ENCODE results near the gene ADCY10. TPM values are rescaled to one million over a fixed set of nuclear protein-coding genes. Genes with fewer than 3 reads are reported as not detected.

ADCY10 gene
- total and polyA plus RNA-seq, 2 donors (not counting 3 experiments of a cell fraction or from before 2014, with no cell fraction given): not detected

DNA sequence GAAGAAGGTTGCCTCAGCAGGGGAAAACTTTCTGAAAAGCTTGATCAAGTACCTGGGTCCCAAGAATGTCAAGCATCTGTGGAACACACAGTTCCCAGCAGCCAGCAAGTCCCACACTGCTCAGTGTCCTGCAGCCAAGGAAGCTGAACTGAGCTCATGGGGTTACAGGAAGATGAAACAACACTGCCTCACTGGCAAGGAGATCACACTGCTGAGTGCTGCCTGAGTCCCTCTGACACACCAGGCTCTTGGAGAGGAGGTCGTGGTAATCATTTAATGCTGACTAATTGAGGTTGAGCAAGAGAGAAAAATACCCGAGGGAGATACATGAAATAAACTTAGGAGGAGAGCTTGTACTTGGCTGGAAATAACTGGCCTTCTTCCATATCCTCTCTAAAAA lies 116.9 kb downstream of the ADCY10 start:
- no peaks in the 10 kb centered on the region for H3K36me3 ChIP-seq (ENCODE audit: control insufficient read depth in 2 of 2, extremely low read depth in 1 of 2, insufficient read depth in 2 of 2, low read length in 2 of 2)
- H3K9ac ChIP-seq (replicated peaks; ENCODE audit: extremely low read depth, insufficient read depth, low read length): no peak overlapping the region
- dilution Hi-C loops (cut with MboI; ENCODE audit: extremely low pct_ligation_motif_present, low sequenced_read_pairs) (no loop called here), intact Hi-C loops (cut with micrococcal nuclease) (no loop called here)
- no peak overlapping the region for H3K27ac ChIP-seq (ENCODE audit: insufficient read depth, low read depth, low read length)
- no peak overlapping the region for H2AFZ ChIP-seq (ENCODE audit: low read depth, low read length)
- no peak overlapping the region for H3K4me2 ChIP-seq (ENCODE audit: insufficient read depth, low read length)
- ChIA-PET POLR2A (interaction anchor here (0.7 kb wide), 2 partner anchors 21 to 35 kb away, joined by 6 to 8 read pairs; no protein-coding TSS in a partner anchor), CTCF (interaction anchor here (0.8 to 2.9 kb wide), 9 partner anchors 11 to 285 kb away, joined by 3 to 17 read pairs (median 5); partner anchors contain the start of gene MPZL1)
- no peak for TF ChIP-seq POLR2A (IDR thresholded peaks at IDR 0.05; ENCODE audit: low read depth, low read length)
- no peak for TF ChIP-seq FOS (IDR thresholded peaks at IDR 0.05; ENCODE audit: borderline replicate concordance, insufficient read depth, low read length)
- TF ChIP-seq, protein P1, sequence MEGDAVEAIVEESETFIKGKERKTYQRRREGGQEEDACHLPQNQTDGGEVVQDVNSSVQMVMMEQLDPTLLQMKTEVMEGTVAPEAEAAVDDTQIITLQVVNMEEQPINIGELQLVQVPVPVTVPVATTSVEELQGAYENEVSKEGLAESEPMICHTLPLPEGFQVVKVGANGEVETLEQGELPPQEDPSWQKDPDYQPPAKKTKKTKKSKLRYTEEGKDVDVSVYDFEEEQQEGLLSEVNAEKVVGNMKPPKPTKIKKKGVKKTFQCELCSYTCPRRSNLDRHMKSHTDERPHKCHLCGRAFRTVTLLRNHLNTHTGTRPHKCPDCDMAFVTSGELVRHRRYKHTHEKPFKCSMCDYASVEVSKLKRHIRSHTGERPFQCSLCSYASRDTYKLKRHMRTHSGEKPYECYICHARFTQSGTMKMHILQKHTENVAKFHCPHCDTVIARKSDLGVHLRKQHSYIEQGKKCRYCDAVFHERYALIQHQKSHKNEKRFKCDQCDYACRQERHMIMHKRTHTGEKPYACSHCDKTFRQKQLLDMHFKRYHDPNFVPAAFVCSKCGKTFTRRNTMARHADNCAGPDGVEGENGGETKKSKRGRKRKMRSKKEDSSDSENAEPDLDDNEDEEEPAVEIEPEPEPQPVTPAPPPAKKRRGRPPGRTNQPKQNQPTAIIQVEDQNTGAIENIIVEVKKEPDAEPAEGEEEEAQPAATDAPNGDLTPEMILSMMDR (IDR thresholded peaks at IDR 0.05; ENCODE audit: extremely low read depth in 1 of 2, insufficient read depth in 1 of 2, low read depth in 1 of 2, low read length in 2 of 2): no peak
- no peak for TF ChIP-seq JUN (IDR thresholded peaks at IDR 0.05; ENCODE audit: borderline replicate concordance, insufficient read depth, insufficient read length, low read depth)
- TF ChIP-seq POLR2AphosphoS5 (IDR thresholded peaks at IDR 0.05; ENCODE audit: insufficient read depth, low read depth, low read length): no peak
- TF ChIP-seq GATA2 (IDR thresholded peaks at IDR 0.05; ENCODE audit: insufficient read depth, insufficient read length, low read depth, low read length): no peak
- no peak for TF ChIP-seq MYC (IDR thresholded peaks at IDR 0.05; ENCODE audit: low read depth, low read length)
- TF ChIP-seq, protein P2, sequence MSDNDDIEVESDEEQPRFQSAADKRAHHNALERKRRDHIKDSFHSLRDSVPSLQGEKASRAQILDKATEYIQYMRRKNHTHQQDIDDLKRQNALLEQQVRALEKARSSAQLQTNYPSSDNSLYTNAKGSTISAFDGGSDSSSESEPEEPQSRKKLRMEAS (IDR thresholded peaks at IDR 0.05; ENCODE audit: insufficient read depth, insufficient read length): no peak
- TF ChIP-seq EZH2 (IDR thresholded peaks at IDR 0.05; ENCODE audit: borderline replicate concordance, low read depth, low read length, severe bottlenecking): no peak
- H3K27me3 ChIP-seq (ENCODE audit: control insufficient read depth in 2 of 2, insufficient read depth in 2 of 2, low read length in 2 of 2): no peaks in the 10 kb centered on the region
- no TSS peak for BruUV-seq (replicated peaks)
- peak; percentile 70 for DNase-seq (ENCODE audit: low read depth, low spot score)
- H3K9me3 ChIP-seq (replicated peaks; ENCODE audit: control insufficient read depth, insufficient read depth, low read length): no peaks in the 10 kb centered on the region
- FAIRE-seq: peak; percentile 86
- no peaks in the 10 kb centered on the region for H3K79me2 ChIP-seq (ENCODE audit: control insufficient read depth, insufficient read depth, low read length)
- no peaks in the 10 kb centered on the region for H3K9me1 ChIP-seq (replicated peaks; ENCODE audit: control insufficient read depth, extremely low read depth, insufficient read depth, low read length)
- no peaks in the 10 kb centered on the region for H4K20me1 ChIP-seq (replicated peaks; ENCODE audit: control insufficient read depth, extremely low read depth, insufficient read depth, low read length)
- H3K4me3 ChIP-seq (replicated peaks in 1 of 3; ENCODE audit: insufficient read depth in 1 of 3, low read depth in 1 of 3, low read length in 3 of 3): no peak overlapping the region
- peaks cover 12% of the 10 kb centered on the region for H3K4me1 ChIP-seq (ENCODE audit: control insufficient read depth, extremely low read depth, insufficient read depth, low read length)
